ENCODE data around the gene SOCS1.
"Not testable (repeated sequence)": the region's sequence is repeated elsewhere in the genome, so short reads cannot be mapped to it uniquely, and the experiment has no call there.

Gene SOCS1

DNA sequence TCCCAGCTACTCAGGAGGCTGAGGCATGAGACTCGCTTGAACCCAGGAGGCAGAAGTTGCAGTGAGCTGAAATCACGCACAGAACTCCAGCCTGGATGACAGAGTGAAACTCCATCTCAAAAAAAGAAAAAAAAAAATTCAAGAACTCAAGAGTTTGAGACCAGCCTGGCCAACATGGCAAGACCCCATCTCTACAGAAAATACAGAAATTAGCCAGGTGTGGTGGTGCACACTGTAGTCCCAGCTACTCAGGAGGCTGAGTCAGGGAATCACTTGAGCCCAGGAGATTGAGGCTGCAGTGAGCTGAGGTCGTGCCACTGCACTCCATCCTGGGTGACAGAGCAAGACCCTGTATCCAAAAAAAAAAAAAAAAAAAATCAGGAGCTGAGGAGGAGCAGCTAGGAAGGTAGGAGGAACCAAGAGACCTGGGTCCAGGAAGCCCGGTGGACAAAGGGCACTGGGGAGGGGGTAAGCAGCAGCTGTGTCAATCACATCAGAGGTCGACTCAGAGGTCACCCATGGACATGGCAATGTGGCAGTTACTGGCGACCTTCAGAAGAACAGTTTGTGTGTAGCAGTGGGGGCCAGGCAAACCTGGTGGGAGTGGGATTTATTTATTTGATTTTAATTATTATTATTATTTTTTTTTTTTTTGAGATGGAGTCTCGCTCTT, 36.2 kb upstream of the SOCS1 start:
- no peak for DNase-seq (ENCODE audit: extremely low spot score)
- ChIA-PET POLR2A (interaction anchor here (0.6 kb wide), 1 partner anchor 35 kb away, joined by 3 read pairs; no protein-coding TSS in a partner anchor), CTCF (interaction anchor here (0.6 kb wide), 1 partner anchor 20 kb away, joined by 3 read pairs; no protein-coding TSS in a partner anchor)
- no peak for TF ChIP-seq FOXA1 (IDR thresholded peaks at IDR 0.05)

GRCh38 chr16:11291091-11291703, 35.2 kb upstream of the SOCS1 start:
- TF ChIP-seq TARDBP (IDR thresholded peaks at IDR 0.05) (no peak), FOXA1 (IDR thresholded peaks at IDR 0.05) (no peak), FOXK2 (IDR thresholded peaks at IDR 0.05) (no peak)
- DNase-seq (ENCODE audit: extremely low spot score): no peak
- ChIA-PET POLR2A (interaction anchor here (1.0 kb wide), 1 partner anchor 35 kb away, joined by 3 read pairs; the partner anchor contains the start of gene SOCS1), CTCF (no interaction called here)

DNA sequence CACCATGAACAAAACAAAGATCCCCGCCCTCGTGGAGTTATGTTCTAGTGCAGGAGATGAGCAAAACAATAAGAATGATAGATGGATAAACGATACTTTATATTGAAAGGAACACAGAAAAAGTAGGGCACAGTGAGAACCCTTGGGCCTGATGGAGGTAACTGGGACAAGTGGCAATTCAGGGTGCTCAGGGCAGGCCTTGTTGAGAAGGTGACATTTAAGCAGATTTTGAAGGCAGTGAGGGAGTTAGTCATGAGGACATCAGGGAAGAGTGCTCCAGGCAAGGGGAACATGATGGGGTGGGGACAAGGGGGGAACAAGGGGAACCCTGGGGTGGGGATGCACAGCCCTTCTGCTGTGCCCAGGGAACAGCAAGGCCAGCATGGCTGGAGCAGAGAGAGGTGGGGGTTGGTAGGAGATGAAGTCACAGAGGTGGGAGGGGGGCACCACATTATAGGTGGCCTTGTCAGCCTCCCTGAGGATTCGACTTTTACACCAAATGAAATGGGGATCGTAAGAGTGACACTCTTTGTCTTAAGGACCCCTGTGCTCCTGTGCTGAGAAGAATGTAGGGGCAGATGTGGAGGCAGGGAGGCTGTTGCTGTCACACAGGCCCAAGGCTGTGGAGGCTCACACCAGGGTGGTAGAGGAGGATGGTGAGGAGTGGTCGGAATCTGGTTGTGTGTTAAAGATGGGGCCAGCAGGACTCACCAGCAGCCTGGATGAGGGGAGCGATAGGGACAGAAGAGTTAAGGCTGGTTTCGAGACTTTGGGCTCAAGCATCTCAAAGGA, 34.3 kb upstream of the SOCS1 start:
- CTCF ChIA-PET: no interaction called here
- DNase-seq (ENCODE audit: extremely low spot score): no peak
- POLR2A ChIA-PET: interaction anchor here (1.0 kb wide), 1 partner anchor 34 kb away, joined by 3 read pairs; the partner anchor contains the start of gene SOCS1
- TF ChIP-seq ARNT (IDR thresholded peaks at IDR 0.05) (no peak), FOXA1 (IDR thresholded peaks at IDR 0.05) (no peak), LEF1 (IDR thresholded peaks at IDR 0.05; ENCODE audit: borderline replicate concordance) (no peak), L3MBTL2 (conservative IDR thresholded peaks at IDR 0.05) (no peak), HDGF (IDR thresholded peaks at IDR 0.05; ENCODE audit: borderline replicate concordance) (no peak), ZNF384 (IDR thresholded peaks at IDR 0.05) (no peak), PKNOX1 (IDR thresholded peaks at IDR 0.05) (no peak), FOXK2 (IDR thresholded peaks at IDR 0.05) (no peak), SP1 (IDR thresholded peaks at IDR 0.05) (no peak)

DNA sequence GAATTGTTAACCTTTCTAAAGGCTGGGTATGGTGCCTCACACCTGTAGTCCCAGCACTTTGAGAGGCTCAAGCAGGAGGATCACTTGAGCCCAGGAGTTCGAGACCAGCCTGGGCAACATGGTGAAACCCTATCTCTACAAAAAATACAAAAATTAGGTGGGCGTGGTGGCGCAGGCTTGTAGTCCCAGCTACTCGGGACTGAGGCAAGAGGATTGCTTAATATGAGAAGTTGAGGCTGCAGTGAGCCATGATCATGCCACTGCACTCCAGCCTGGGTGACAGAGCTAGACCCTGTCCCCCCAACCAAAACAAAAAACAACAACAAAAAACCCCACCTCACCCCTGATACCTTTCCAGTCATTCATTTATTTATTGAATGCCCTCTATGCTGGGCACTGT, 33.7 kb upstream of the SOCS1 start:
- CTCF ChIA-PET; POLR2A ChIA-PET; DNase-seq (ENCODE audit: extremely low spot score): not testable (repeated sequence)

DNA sequence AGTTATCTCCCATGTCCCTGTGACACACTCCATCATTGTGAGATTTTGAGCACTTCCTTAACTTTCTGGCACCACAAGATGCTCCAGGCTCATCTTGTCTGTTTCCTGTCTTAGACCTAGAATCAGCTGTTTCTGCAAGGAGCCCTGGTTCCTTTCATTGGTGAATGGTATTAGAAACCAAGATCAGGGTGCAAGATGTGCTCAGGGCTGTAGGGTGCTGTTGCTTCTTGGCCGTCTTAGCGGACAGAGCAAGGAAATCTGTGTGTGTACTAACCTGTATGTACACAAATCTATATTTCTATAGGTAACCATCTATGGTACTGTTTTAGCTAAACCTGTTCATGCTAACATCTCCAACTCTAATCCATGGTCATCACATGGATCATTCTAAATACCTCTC, 33.2 kb upstream of the SOCS1 start:
- no peak for DNase-seq (ENCODE audit: extremely low spot score)
- ChIA-PET CTCF (no interaction called here), POLR2A (no interaction called here)
- TF ChIP-seq FOXA1 (IDR thresholded peaks at IDR 0.05): no peak

GRCh38 chr16:11285842-11286241, 29.8 kb upstream of the SOCS1 start:
- ChIA-PET POLR2A (no interaction called here), CTCF (no interaction called here)
- no peak for DNase-seq (ENCODE audit: extremely low spot score)
- TF ChIP-seq LEF1 (IDR thresholded peaks at IDR 0.05; ENCODE audit: borderline replicate concordance): no peak
- TF ChIP-seq FOXK2 (IDR thresholded peaks at IDR 0.05): no peak
- no peak for TF ChIP-seq NFRKB (IDR thresholded peaks at IDR 0.05)
- TF ChIP-seq CTBP1 (IDR thresholded peaks at IDR 0.05; ENCODE audit: borderline replicate concordance): no peak
- TF ChIP-seq ELF4 (IDR thresholded peaks at IDR 0.05): no peak
- TF ChIP-seq FOXA1 (IDR thresholded peaks at IDR 0.05): no peak
- TF ChIP-seq BHLHE40 (IDR thresholded peaks at IDR 0.05; ENCODE audit: borderline replicate concordance): no peak
- no peak for TF ChIP-seq ZNF384 (IDR thresholded peaks at IDR 0.05)
- no peak for TF ChIP-seq FOXM1 (IDR thresholded peaks at IDR 0.05; ENCODE audit: borderline replicate concordance)
- no peak for TF ChIP-seq SP1 (IDR thresholded peaks at IDR 0.05)
- TF ChIP-seq TARDBP (IDR thresholded peaks at IDR 0.05): no peak
- TF ChIP-seq HDGF (IDR thresholded peaks at IDR 0.05; ENCODE audit: borderline replicate concordance): no peak
- TF ChIP-seq ARNT (IDR thresholded peaks at IDR 0.05): no peak
- no peak for TF ChIP-seq L3MBTL2 (conservative IDR thresholded peaks at IDR 0.05)
- no peak for TF ChIP-seq SUZ12 (IDR thresholded peaks at IDR 0.05)

GRCh38 chr16:11283820-11284248, 27.8 kb upstream of the SOCS1 start:
- TF ChIP-seq NFRKB (IDR thresholded peaks at IDR 0.05): no peak
- no peak for TF ChIP-seq BHLHE40 (IDR thresholded peaks at IDR 0.05; ENCODE audit: borderline replicate concordance)
- no peak for TF ChIP-seq SUZ12 (IDR thresholded peaks at IDR 0.05)
- TF ChIP-seq CTBP1 (IDR thresholded peaks at IDR 0.05; ENCODE audit: borderline replicate concordance): no peak
- no peak for TF ChIP-seq PKNOX1 (IDR thresholded peaks at IDR 0.05)
- TF ChIP-seq ELF4 (IDR thresholded peaks at IDR 0.05): no peak
- TF ChIP-seq FOXA1 (IDR thresholded peaks at IDR 0.05): no peak
- no peak for TF ChIP-seq TARDBP (IDR thresholded peaks at IDR 0.05)
- no peak for TF ChIP-seq ZNF384 (IDR thresholded peaks at IDR 0.05)
- TF ChIP-seq SP1 (IDR thresholded peaks at IDR 0.05): no peak
- no peak for TF ChIP-seq FOXK2 (IDR thresholded peaks at IDR 0.05)
- no peak for DNase-seq (ENCODE audit: extremely low spot score)
- POLR2A ChIA-PET: interaction anchor here (1.6 kb wide), 1 partner anchor 28 kb away, joined by 4 read pairs; the partner anchor contains the start of gene SOCS1
- CTCF ChIA-PET: interaction anchor here (0.6 to 1.3 kb wide), 3 partner anchors 10 to 51 kb away, joined by 3 to 6 read pairs (median 5); partner anchors contain the start of genes PRM3 and SOCS1

All from HEK293T (cell line).